Fibroblast of skin of left biceps (primary cell): Measurements from ENCODE around the gene ATPAF2.

Experiments
- DNase-seq, 2 experiments: peaks; one replicate each; pipeline ENCODE4 v3.0.0-alpha.2; 2013; ENCODE audit warnings: low read depth in 2 of 2

ATPAF2 gene

DNA sequence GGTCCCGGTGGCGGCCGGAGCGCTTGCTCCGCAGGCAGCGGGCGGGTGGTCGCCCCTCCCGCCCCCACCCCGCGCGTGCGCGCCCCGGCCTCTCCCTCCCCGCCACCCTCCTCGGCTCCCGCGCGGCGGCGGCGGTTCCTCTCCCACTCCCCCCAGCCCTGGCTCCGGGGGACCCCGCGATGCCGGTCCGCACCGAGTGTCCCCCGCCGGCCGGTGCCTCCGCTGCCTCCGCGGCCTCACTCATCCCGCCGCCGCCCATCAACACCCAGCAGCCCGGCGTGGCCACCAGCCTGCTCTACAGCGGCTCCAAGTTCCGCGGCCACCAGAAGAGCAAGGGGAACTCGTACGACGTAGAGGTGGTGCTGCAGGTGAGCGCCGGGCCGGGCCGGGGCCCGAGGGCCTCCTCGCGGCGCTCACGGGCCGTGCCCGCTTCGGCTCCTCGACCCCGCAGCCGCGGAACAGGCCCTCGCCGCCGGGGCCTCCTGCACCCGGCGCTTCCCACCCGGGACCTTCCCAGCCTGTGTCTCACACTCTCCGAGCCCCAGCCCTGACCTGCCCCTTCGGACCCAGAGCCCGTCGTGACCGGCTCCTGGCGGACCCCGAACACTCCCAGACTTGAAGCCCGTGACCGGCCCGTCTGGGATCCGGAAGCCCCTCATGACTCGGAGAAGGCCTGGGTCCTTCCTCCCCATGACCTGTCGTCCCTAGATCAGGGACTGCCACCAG is 730 bp upstream of the ATPAF2 start:
- DNase-seq = no peak

- DNase-seq = no peak
These were observed 668 bp downstream of the ATPAF2 start for GRCh38 chr17:18038149-18038850.

- DNase-seq = no peak
These were observed 1.5 kb downstream of the ATPAF2 start for GRCh38 chr17:18037486-18037885.

GRCh38 chr17:18035704-18036103 is 3.3 kb downstream of the ATPAF2 start:
- no peak for DNase-seq

- peak; percentile 56 to 62 for DNase-seq
These were observed 5.4 kb downstream of the ATPAF2 start for GRCh38 chr17:18033442-18034099.

- no peak for DNase-seq
These were observed 7.0 kb downstream of the ATPAF2 start for GRCh38 chr17:18031955-18032354.

DNA sequence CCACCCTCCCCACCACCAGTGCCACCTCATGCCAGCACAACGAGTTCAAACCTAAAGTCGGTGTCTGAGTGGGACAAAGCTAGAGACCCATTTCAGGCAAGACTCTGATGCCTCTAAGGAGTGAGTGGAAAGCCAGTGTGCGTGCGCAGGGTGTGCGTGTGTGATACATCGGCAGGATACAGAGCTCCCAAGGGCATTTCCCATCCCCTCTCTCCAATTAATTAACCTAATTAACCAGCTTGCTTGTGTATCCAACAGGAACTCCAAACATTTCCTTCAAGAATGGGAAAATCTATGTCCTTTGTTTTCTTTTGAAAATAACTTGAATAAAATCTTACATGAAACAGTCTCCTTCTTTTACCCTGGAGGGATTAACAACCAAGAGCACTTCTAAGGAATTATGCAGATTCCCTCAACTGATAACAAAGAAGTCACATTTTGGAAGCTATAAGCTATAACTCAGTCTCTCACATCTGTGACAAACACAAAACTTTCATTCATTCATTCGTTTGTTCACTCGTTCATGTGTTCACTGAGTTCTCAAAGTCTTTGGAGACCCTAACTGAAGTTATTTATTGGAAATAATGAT is 9.9 kb downstream of the ATPAF2 start:
- DNase-seq = no peak

DNA sequence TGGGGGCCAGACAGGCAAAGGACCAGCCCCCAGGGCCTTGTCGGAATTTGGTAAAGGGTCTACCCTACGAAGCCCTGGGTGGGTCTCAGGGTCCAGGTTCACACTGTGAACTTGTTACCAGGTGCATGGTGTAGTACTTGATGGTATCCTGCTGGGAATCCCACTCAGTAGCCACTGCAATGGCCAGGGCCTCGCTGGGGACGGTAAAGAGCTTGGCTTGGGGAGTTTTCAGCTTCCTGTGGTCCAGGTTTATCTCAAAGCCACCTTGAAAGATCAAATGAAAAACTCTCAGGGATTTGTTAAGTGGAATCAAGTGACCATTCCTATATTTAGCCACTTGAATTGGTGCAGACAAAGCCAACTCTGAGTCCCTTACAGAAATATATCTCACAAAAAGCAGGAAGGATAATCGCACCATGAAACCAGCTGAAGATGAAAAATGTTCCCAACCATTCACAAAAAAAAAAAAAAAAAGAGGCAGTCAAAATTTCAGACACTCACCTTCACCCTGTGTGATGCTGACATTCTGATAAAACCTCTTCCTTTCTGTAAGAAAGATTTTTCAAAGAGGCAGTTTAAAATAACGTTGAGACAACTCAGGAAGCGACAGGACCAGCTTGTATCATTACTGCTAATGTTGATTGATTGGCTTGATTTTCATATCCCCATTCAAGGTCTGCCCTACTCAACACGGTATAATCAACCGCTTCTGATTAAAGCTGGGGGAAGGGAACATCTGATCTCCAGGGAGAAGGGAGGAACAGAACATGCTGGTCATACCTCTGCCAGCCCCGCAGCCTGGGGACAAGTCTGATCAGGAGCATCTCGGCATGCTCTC is 10.6 kb downstream of the ATPAF2 start:
- no peak for DNase-seq

DNA sequence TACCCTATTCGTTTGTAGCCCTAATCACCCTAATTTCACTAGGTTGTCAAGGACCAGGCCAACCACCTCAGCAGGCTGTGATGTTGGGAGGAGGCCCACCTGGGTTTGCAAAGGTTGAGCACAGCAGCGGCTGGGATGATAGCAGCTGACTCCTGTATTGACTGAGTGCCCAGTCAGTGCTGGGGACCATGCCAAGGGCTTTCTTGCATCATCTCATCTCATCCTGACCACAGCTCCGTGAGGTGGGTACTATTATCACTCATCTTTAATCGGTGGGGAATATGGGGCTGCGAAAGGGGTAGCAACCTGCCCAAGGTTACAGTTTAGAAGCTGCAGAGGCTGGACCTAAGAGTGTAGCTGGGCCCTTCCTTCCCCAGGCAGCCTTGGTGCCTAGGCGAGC is 11.7 kb downstream of the ATPAF2 start:
- no peak for DNase-seq

DNA sequence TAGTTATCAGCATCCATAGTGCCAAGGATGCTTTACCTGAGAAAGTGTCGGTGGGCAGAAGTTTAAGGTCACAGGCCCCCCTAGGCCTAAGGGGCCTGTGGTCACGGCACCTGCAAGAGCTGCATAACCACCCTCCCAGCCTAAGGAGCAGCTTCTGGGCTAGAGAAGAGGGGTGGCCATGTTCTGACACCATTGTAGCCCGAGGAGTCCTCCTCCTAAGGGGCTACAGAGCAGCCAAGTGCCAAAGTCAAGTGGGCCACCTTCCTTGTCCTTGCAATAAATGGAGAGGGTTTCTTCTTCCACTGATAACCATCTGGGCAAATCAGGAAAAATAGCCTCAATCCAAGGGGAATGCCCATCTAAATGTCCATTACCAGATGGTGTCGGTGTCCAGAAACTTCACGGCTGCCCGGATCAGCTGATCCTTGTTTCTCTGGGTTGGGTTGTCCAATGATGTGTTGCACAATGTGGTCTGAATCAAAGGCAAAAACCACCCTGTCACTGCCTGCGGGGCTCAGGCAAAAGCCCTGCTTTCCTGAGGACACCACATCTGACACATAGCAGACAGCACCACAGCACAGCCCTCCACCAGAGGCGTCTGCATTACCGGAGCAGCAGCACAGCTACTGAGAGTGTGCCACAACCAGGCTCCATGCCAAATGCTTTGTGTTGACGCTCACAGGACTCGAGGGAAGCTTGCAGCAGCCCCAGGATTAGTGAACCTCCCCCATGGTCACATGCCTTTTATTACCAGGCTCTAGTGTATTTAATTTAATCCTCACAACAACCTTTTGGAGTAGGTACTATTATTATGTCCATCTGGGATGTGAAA is 12.8 kb downstream of the ATPAF2 start:
- peak; percentile 30 to 38 for DNase-seq

DNA sequence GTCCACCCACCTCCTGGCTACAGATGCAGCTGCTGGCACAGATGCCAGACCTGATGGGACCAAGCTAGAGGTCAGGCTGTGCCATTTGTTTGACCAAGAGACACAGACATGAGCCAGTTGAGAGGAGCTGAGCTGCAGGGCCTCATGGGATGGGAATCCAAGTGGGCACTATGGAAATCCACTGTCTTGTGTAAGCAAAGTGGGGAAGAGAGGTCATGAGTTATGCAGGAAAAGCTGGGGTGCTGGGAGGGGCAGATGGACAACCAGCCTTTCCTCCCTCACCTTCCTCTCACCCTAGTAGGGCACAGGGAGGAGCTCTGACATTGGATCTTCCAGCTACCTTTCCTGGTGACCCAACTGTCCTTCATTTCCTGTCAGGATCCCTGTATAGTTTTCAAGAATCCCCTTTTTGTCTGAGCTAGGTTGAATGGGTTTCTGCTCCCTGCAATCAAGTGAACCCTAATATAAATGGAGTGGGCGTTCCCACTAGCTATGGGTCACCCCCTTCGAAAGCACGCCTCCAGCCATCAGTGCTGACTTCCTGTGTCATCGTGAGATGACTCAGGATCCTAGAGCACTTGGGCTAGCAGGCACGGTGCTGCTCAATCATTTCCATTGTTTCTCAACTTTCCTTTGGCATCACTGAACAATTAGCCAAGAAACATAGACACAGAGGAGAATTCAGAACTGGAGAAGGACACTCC is 13.6 kb downstream of the ATPAF2 start:
- no peak for DNase-seq

- DNase-seq = no peak
These were observed 17.6 kb downstream of the ATPAF2 start for GRCh38 chr17:18021372-18021771.

- DNase-seq = no peak
These were observed 18.0 kb downstream of the ATPAF2 start for GRCh38 chr17:18020971-18021370.

DNA sequence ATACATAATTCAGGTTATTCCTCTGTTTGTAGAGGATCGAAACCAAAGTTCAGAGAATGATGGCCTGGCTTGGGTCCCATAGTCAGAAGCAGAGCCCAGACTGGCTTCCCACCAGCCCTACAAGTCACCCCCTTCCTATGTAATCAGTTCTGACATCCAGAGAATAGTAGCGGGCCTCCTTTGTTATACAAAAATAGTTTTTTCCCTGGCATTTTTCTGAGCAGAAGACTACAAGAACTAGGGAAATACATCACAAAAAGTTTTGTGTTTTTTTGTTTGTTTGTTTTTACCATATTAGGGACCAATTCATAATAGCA is 19.2 kb downstream of the ATPAF2 start:
- DNase-seq = no peak

DNA sequence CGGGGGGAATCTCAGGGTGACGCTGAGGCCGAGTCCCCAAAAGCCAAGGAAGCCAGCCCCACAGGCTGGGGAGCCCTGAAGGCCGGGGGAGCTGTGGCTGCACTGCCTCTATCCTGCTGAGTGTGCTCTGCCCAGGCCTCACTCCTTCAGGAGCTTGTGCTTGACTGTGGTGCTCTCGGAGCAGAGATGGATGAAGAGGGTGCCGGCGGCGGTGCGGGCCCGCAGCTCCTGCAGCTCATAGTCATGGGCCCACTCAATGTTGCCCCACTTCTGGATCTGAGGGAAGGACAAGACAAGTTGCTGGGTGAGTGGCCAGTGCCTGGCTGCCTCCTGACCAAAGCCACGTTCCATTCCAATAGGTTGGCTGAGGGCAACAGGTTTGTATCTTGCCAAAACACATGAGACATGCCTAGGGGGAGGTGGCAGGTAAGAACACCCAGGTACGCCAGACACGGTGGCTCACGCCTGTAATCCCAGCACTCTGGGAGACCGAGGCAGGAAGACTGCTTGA is 20.5 kb downstream of the ATPAF2 start:
- DNase-seq = no peak

- no peak for DNase-seq
These were observed 21.0 kb downstream of the ATPAF2 start for GRCh38 chr17:18017958-18018357.

DNA sequence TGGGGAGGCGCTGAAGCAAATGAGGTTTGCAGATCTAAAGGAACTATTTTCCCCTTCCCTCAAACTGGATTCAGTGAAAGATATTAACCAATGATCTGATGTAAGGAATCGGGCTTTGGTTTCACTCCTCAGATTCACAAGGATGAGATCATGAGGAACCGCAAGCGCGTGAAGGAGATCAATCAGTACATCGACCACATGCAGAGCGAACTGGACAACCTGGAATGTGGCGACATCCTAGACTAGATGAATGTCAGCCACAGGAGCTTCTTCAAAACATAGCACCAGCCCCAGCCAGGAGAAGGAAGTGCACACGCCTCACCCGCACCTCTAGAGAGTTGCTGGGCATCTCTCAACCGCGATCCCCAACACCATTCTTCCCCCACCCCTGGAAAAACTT is 22.5 kb downstream of the ATPAF2 start:
- no peak for DNase-seq

DNA sequence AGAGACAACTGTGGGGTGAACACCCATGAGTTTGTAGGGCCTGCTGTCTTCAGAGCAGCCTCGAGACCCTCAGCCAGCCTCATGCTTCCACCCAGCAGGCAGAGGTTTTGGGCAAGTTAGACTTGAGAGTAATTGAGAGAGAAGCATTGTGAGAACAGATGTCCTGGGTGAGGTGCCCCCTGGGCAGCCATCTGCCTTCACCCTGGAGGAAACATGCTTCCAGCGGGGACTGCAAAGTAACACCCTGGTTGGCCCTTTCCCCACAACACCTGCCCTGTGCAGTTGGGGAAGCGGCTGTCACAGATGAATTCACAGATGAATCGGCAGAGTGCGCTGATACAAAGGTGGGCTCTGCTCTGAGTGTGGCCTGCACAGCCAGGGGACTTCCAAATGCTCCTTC is 23.4 kb downstream of the ATPAF2 start:
- no peak for DNase-seq

GRCh38 chr17:18014006-18014405 is 25.0 kb downstream of the ATPAF2 start:
- no peak for DNase-seq

DNA sequence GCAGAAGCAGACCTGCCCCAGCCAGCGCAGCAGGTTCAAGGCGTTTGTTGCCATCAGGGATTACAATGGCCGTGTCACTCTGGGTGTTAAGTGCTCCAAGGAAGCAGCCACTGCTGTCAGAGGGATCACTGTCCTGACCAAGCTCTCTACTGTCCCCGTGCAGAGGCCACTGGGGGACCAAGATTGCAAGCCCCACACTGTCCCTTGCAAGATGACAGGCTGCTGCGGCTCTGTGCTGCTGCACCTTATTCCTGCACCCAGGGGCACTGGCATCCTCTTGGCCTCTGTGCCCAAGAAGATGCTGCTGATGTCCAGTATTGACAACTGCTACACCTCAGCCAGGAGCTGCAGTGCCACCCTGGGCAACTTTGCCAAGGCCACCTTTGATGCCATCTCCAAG is 27.7 kb downstream of the ATPAF2 start:
- DNase-seq = no peak
